HCT116 (cell line): ENCODE data around the gene NAA50. TPM values are rescaled to one million over a fixed set of nuclear protein-coding genes. Genes with fewer than 3 reads are reported as not detected.

Source experiments
- ATAC-seq: fragments of 200-7000 bp; cut with Tn5 transposase; 2 replicates; pipeline ENCODE4 v1.9.1; 2020; ENCODE audit warnings: mild to moderate bottlenecking, moderate library complexity
- BruUV-seq: library from RNA; stranded (reverse); fragments of 400-500 nt; replicated peaks from 2 replicates; lab custom pipeline; 2021; lab: Mats Ljungman, UMichigan
- CTCF ChIA-PET: fragments of 300-600 bp; sonication (Branson Sonifier 250); formaldehyde crosslinking; loops from one replicate; lab custom pipeline; 2021; ENCODE audit warnings: antibody characterized with exemption; lab: Charles Lee
- POLR2A ChIA-PET: fragments of 300-600, 350-600 bp; sonication (Branson Sonifier 250); formaldehyde crosslinking; loops from one replicate; lab custom pipeline; 2021; ENCODE audit warnings: antibody characterized with exemption; lab: Charles Lee
- RAD21 ChIA-PET, 2 experiments: fragments of 300-600 bp; sonication (Branson Sonifier 250); formaldehyde crosslinking; loops; one replicate each; lab custom pipeline; 2023; ENCODE audit warnings: low total read pairs in 2 of 2; ENCODE audit not compliant: uncharacterized antibody in 2 of 2, unreplicated experiment in 2 of 2, low non-redundant PET in 1 of 2; lab: Charles Lee
- DNase-seq: peaks from one replicate; pipeline ENCODE4 v3.0.0-alpha.2; 2010; ENCODE audit warnings: low read depth, low spot score
- H2AFZ ChIP-seq: fragments of 200-600 bp; shearing (Covaris generic), sonication (generic); 2 replicates; pipeline ENCODE4 v1.6.1; 2017; ENCODE audit warnings: low read depth, mixed run types, mixed read lengths, antibody characterized with exemption, low read length; ENCODE audit not compliant: poor library complexity, severe bottlenecking
- H3K27ac ChIP-seq: 2 replicates; pipeline ENCODE4 v1.5.1; 2012; ENCODE audit warnings: low read depth, low read length
- H3K27me3 ChIP-seq: fragments of 200-600 bp; sonication (generic); 2 replicates; pipeline ENCODE4 v1.6.1; 2016; ENCODE audit warnings: mixed run types, low read length, mixed read lengths; ENCODE audit not compliant: insufficient read depth
- H3K36me3 ChIP-seq, 2 experiments: fragments of 200-500 bp in 1 of 2; fragments of 200-600 bp in 1 of 2; sonication (Bioruptor generic) in 1 of 2; sonication (generic) in 1 of 2; 2 replicates each; pipeline versions ENCODE4 v1.5.1 to v1.6.1; 2014 to 2016; ENCODE audit warnings: low read length in 2 of 2, inconsistent platforms in 1 of 2, mixed read lengths in 1 of 2, mixed run types in 1 of 2; ENCODE audit not compliant: insufficient read depth in 2 of 2, control insufficient read depth in 1 of 2
- H3K4me1 ChIP-seq, 2 experiments: fragments of 200-600 bp in 1 of 2; sonication (generic) in 1 of 2; 2 replicates each; pipeline versions ENCODE4 v1.5.1 to v1.6.1; 2012 to 2017; ENCODE audit warnings: low read length in 2 of 2, inconsistent platforms in 1 of 2, mild to moderate bottlenecking in 1 of 2, mixed read lengths in 1 of 2, mixed run types in 1 of 2, moderate library complexity in 1 of 2; ENCODE audit not compliant: insufficient read depth in 2 of 2, control insufficient read depth in 1 of 2
- H3K4me2 ChIP-seq: fragments of 200-600 bp; sonication (generic); 2 replicates; pipeline ENCODE4 v1.6.1; 2017; ENCODE audit warnings: mixed run types, low read length, mixed read lengths
- H3K4me3 ChIP-seq, 2 experiments: fragments of 200-600 bp in 1 of 2; sonication (generic) in 1 of 2; replicated peaks in 1 of 2; 2 replicates each; pipeline ENCODE4 v1.5.1; 2011 to 2016; ENCODE audit warnings: low read length in 2 of 2, control low read depth in 1 of 2, low read depth in 1 of 2, mild to moderate bottlenecking in 1 of 2, mixed read lengths in 1 of 2, mixed run types in 1 of 2
- H3K79me2 ChIP-seq: fragments of 200-600 bp; sonication (generic); 2 replicates; pipeline ENCODE4 v1.6.1; 2017; ENCODE audit warnings: mild to moderate bottlenecking, mixed run types, low read length, moderate library complexity, mixed read lengths; ENCODE audit not compliant: insufficient read depth
- H3K9ac ChIP-seq: fragments of 200-600 bp; sonication (generic); 2 replicates; pipeline ENCODE4 v1.6.1; 2016; ENCODE audit warnings: low read length, mixed read lengths
- H3K9me2 ChIP-seq: fragments of 200-600 bp; sonication (generic), shearing (Covaris generic); 2 replicates; pipeline ENCODE4 v1.6.1; 2017; ENCODE audit warnings: mixed run types, mild to moderate bottlenecking, moderate library complexity; ENCODE audit not compliant: insufficient read depth
- H3K9me3 ChIP-seq, 2 experiments: fragments of 200-500 bp in 1 of 2; fragments of 200-600 bp in 1 of 2; sonication (Bioruptor generic) in 1 of 2; sonication (generic) in 1 of 2; 2 replicates each; pipeline ENCODE4 v1.6.1; 2014 to 2017; ENCODE audit warnings: low read length in 2 of 2, mixed read lengths in 2 of 2, inconsistent platforms in 1 of 2, low read depth in 1 of 2, mild to moderate bottlenecking in 1 of 2, mixed run types in 1 of 2, moderate library complexity in 1 of 2; ENCODE audit not compliant: control insufficient read depth in 1 of 2, insufficient read depth in 1 of 2
- H4K20me1 ChIP-seq: fragments of 200-600 bp; sonication (generic), shearing (Covaris generic); 2 replicates; pipeline ENCODE4 v1.6.1; 2017; ENCODE audit warnings: mixed run types, mild to moderate bottlenecking, moderate library complexity; ENCODE audit not compliant: insufficient read depth
- CBX3 ChIP-seq: IDR thresholded peaks from 2 replicates; pipeline ENCODE4 v1.6.1; 2012; ENCODE audit warnings: low read depth
- CTCF ChIP-seq, 3 experiments: fragments of 200-600 bp in 1 of 3; sonication (generic) in 1 of 3; IDR thresholded peaks in 2 of 3; conservative IDR thresholded peaks in 1 of 3; 2 replicates each; pipeline ENCODE4 v1.5.1; 2012 to 2017; ENCODE audit warnings: low read depth in 2 of 3, low read length in 2 of 3, antibody characterized with exemption in 1 of 3, borderline replicate concordance in 1 of 3, control low read depth in 1 of 3, mild to moderate bottlenecking in 1 of 3, mixed read lengths in 1 of 3, mixed run types in 1 of 3, moderate library complexity in 1 of 3; ENCODE audit not compliant: insufficient read depth in 1 of 3
- FOSL1 ChIP-seq: IDR thresholded peaks from 2 replicates; pipeline ENCODE4 v1.6.1; 2012; ENCODE audit warnings: low read depth
- MAX ChIP-seq: IDR thresholded peaks from 2 replicates; pipeline ENCODE4 v1.6.1; 2012
- POLR2AphosphoS5 ChIP-seq: IDR thresholded peaks from 2 replicates; pipeline ENCODE4 v1.6.1; 2011; ENCODE audit warnings: mild to moderate bottlenecking, low read depth, low read length, moderate library complexity
- RAD21 ChIP-seq: IDR thresholded peaks from 2 replicates; pipeline ENCODE4 v1.6.1; 2012; ENCODE audit warnings: low read depth, mild to moderate bottlenecking
- SIN3A ChIP-seq: IDR thresholded peaks from 2 replicates; pipeline ENCODE4 v1.6.1; 2012; ENCODE audit warnings: low read depth
- SP1 ChIP-seq: IDR thresholded peaks from 2 replicates; pipeline ENCODE4 v1.6.1; 2012; ENCODE audit warnings: low read depth
- TCF7L2 ChIP-seq: IDR thresholded peaks from 2 replicates; pipeline ENCODE4 v1.7.0; 2011; ENCODE audit warnings: borderline replicate concordance, inconsistent platforms; ENCODE audit not compliant: insufficient read depth, insufficient read length; ENCODE audit errors: extremely low read depth
- intact Hi-C: fragments of 100-400 bp; cut with micrococcal nuclease; formaldehyde crosslinking; loops from 2 replicates; pipeline ENCODE4 v1.10.0; 2022
- total RNA-seq: library from RNA; stranded (reverse); gene quantifications from one replicate; pipeline ENCODE4 v1.2.1, GENCODE V29; 2021; ENCODE audit not compliant: unreplicated experiment

The NAA50 gene
- total RNA-seq, 1 experiment from 2014 or later, result 233 TPM

- TF ChIP-seq CBX3 (no peak), SIN3A (no peak), TCF7L2 (no peak), POLR2AphosphoS5 (peak; percentile 47), SP1 (0 out of 2 replicates have a peak, but pooled peaks have one; percentile 16), RAD21 (peak; percentile 68), MAX (peak; percentile 64), CTCF (IDR thresholded peaks at IDR 0.05 in 2 of 3, conservative IDR thresholded peaks at IDR 0.05 in 1 of 3; ENCODE audit: borderline replicate concordance in 1 of 3, insufficient read depth in 1 of 3, low read depth in 2 of 3, low read length in 2 of 3) (peak; percentile 48 to 63 (median 62); a peak in 5 of 6 replicates), FOSL1 (no peak)
- Histone ChIP-seq H3K36me3 (peaks cover 2 to 20% of the 10 kb centered on the region in 2 experiments; a peak in 1 of 4 replicates), H3K79me2 (peaks cover 85% of the 10 kb centered on the region), H3K27ac (peak overlapping the region; percentile 95), H3K4me3 (peak overlapping the region; percentile 93), H4K20me1 (peaks cover 36% of the 10 kb centered on the region; the same call in 1 of the 2 replicates), H3K9me3 (no peaks in the 10 kb centered on the region), H3K27me3 (no peaks in the 10 kb centered on the region), H3K4me1 (peaks cover 6 to 23% of the 10 kb centered on the region in 2 experiments; a peak in 3 of 4 replicates), H3K9me2 (no peaks in the 10 kb centered on the region), H2AFZ (no peak overlapping the region), H3K4me2 (peak overlapping the region; percentile 90), H3K9ac (peak overlapping the region; percentile 99)
- peak; percentile 74 for ATAC-seq
- ChIA-PET RAD21 (no interaction called here), POLR2A (interaction anchor here (1.2 to 2.7 kb wide), 2 partner anchors 9 to 16 kb away, joined by 4 to 7 read pairs; no protein-coding TSS in a partner anchor), CTCF (interaction anchor here (0.5 to 2.0 kb wide), 9 partner anchors 9 to 681 kb away, joined by 3 to 29 read pairs (median 3); no protein-coding TSS in a partner anchor)
- peak; percentile 80 for DNase-seq
- TSS peak; percentile 35 for BruUV-seq
- intact Hi-C loops, result loop anchor here (2.0 kb wide), 1 partner anchor 250 kb away; no protein-coding TSS in a partner anchor
Measured at GRCh38 chr3:113744941-113745755, 901 bp downstream of the NAA50 start.
